Measurements from ENCODE around the gene GRB7.

GRCh38 chr17:39782481-39782880, 44.7 kb downstream of the GRB7 start:
- TF ChIP-seq, protein P1, sequence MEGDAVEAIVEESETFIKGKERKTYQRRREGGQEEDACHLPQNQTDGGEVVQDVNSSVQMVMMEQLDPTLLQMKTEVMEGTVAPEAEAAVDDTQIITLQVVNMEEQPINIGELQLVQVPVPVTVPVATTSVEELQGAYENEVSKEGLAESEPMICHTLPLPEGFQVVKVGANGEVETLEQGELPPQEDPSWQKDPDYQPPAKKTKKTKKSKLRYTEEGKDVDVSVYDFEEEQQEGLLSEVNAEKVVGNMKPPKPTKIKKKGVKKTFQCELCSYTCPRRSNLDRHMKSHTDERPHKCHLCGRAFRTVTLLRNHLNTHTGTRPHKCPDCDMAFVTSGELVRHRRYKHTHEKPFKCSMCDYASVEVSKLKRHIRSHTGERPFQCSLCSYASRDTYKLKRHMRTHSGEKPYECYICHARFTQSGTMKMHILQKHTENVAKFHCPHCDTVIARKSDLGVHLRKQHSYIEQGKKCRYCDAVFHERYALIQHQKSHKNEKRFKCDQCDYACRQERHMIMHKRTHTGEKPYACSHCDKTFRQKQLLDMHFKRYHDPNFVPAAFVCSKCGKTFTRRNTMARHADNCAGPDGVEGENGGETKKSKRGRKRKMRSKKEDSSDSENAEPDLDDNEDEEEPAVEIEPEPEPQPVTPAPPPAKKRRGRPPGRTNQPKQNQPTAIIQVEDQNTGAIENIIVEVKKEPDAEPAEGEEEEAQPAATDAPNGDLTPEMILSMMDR (IDR thresholded peaks at IDR 0.05 in 4 of 5, conservative IDR thresholded peaks at IDR 0.05 in 1 of 5), result no peak
- TF ChIP-seq POLR2A (IDR thresholded peaks at IDR 0.05), result no peak
